Activated gamma-delta T cell treated with anti-CD3 and anti-CD28 coated beads, Interleukin-2, amount 50 U/mL, for 16 hours (primary cell): ENCODE results near the gene PRR12.

Experiments used
- DNase-seq: peaks from one replicate; pipeline ENCODE4 v3.0.0-alpha.2; 2020; ENCODE audit warnings: low read depth

The PRR12 gene

DNA sequence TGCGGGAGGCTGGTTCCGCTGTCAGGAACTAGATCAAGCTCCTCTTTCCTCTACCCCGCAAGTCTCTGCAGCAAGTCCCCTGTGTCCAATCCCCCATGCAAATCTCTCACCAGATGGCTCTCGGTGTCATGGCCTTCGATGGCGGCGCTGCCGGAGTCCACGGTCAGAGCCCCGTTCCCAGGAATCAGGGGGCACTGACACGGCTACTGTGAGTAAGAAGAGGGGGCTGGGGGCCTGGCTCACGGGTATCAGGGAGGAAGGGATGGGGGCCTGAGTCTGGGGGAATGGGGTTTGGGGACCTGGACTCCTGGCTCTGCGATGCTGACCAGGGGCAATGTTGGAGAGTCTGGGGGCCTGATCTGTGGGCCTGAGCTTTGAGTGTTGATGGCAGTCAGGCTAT is 55.0 kb downstream of the PRR12 start:
- no peak for DNase-seq

GRCh38 chr19:49646586-49646985 is 55.6 kb downstream of the PRR12 start:
- DNase-seq, result no peak

DNA sequence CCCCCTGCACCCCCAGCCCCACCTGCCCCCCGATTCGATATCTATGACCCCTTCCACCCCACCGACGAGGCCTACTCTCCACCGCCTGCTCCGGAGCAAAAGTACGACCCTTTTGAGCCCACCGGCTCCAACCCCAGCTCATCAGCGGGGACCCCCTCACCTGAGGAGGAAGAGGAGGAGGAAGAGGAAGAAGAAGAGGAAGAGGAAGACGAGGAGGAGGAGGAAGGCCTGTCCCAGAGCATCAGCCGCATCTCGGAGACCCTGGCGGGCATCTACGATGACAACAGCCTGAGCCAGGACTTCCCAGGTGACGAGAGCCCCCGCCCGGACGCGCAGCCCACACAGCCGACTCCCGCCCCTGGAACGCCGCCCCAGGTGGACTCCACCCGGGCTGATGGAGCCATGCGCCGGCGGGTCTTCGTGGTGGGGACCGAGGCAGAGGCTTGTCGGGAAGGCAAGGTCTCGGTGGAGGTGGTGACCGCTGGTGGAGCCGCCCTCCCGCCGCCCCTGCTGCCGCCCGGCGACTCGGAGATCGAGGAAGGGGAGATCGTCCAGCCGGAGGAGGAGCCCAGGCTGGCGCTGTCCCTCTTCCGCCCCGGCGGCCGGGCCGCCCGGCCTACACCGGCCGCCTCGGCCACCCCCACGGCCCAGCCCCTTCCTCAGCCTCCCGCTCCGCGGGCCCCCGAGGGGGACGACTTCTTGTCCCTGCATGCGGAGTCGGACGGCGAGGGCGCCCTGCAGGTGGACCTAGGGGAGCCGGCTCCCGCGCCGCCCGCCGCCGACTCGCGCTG is 60.2 kb downstream of the PRR12 start:
- DNase-seq, result no peak

DNA sequence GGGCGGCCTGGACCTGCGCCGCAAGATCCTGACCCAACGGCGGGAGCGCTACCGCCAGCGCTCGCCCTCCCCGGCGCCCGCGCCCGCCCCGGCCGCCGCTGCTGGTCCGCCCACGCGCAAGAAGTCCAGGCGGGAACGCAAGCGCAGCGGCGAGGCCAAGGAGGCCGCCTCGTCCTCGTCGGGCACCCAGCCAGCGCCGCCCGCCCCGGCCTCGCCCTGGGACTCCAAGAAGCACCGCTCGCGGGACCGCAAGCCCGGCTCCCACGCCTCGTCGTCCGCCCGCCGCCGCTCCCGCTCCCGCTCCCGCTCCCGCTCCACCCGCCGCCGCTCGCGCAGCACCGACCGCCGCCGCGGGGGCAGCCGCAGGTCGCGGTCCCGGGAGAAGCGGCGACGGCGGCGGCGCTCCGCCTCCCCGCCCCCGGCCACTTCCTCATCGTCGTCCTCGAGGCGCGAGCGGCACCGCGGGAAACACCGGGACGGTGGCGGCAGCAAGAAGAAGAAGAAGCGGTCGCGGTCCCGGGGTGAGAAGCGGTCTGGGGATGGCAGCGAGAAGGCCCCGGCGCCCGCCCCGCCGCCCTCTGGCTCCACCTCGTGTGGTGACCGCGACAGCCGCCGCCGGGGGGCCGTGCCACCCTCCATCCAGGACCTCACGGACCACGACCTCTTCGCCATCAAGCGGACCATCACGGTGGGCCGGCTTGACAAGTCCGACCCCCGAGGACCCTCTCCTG is 61.0 kb downstream of the PRR12 start:
- no peak for DNase-seq

DNA sequence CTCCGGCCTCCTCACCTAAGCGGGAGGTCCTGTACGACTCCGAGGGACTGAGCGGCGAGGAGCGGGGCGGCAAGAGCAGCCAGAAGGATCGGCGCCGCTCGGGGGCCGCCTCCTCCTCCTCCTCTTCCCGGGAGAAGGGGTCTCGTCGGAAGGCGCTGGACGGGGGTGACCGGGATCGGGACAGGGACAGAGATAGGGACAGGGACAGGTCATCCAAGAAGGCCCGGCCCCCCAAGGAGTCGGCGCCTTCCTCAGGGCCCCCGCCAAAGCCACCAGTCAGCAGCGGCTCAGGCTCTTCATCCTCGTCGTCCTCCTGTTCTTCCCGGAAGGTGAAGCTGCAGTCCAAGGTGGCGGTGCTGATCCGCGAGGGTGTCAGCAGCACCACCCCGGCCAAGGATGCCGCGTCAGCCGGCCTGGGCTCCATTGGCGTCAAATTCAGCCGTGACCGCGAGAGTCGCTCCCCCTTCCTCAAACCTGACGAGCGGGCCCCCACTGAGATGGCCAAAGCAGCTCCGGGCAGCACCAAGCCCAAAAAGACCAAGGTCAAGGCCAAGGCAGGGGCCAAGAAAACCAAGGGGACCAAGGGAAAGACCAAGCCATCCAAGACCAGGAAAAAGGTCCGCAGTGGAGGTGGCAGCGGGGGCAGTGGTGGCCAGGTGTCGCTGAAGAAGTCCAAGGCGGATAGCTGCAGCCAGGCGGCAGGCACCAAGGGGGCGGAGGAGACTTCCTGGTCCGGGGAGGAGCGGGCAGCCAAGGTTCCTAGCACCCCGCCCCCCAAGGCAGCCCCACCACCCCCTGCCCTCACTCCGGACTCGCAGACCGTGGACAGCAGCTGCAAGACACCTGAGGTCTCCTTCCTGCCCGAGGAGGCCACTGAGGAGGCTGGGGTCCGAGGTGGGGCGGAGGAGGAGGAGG is 61.8 kb downstream of the PRR12 start:
- no peak for DNase-seq

GRCh38 chr19:49653466-49653806 is 62.5 kb downstream of the PRR12 start:
- no peak for DNase-seq

GRCh38 chr19:49654581-49654980 is 63.6 kb downstream of the PRR12 start:
- DNase-seq, result no peak

DNA sequence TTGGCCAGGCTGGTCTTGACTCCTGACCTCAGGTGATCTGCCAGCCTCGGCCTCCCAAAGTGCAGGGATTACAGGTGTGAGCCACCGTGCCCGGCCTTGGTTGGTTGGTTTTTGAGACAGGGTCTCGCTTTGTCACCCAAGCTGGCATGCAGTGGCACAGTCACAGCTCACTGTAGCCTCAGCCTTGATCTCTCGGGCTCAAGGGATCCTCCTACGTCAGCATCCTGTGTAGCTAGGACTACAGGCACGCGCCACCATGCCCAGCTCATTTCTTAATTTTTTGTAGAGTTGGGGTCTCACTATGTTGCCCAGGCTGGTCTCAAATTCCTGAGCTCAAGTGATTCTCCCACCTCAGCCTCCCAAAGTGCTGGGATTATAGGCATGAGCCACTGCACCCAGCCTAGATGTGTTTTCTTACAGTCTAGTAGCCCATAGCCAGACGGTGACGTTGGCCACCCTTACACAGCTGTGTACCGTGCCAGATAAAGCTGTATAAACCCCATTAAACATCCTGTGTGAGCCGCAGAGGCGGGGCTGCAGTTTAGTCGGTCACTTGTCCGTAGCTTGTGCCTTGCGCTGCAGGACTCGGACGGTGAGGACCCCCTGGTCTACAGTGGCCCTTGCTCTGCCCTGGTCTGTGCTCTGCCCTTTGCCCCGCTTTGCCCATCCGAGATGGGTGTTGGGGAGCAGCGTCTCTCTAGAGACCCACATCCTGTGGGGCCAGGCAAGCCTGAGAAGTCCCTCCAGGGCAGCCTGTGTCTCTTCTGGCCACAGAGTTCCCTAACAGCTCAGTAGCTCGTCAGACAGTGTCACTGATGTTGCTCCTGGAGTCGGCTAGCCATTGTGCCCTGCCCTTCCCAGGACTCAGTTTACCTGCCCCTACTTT is 64.8 kb downstream of the PRR12 start:
- DNase-seq, result no peak

GRCh38 chr19:49656456-49657109 is 65.6 kb downstream of the PRR12 start:
- DNase-seq, result no peak

DNA sequence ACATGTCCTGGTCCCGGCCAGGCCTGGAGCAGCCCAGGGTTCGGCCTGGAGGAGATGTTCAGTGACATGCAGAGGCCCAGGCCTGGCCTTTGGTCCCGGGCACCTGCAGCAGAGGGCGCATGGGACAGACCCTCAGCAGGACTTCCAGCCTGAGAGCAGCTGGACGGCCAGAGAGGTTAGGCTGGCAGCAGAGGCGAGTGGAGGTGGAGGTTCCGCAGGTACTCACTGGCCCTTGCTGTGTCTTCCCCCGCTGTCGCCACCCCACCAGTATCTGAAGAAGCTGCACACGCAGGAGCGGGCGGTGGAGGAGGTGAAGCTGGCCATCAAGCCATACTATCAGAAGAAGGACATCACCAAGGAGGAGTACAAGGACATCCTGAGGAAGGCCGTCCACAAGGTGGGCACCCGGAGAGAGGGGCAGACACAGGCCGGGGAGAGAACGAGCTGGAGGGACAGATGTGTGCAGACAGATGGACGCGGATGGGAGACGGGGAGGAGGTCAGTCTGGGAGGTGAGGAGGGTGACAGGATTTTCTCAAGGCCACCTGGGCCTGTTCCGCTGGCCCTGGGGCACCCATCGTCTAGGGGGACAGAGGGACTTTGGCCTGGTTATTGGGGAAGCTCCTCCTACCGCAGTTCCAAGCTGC is 66.6 kb downstream of the PRR12 start:
- no peak for DNase-seq

- no peak for DNase-seq
Observed at GRCh38 chr19:49658139-49658517, 67.1 kb downstream of the PRR12 start.

DNA sequence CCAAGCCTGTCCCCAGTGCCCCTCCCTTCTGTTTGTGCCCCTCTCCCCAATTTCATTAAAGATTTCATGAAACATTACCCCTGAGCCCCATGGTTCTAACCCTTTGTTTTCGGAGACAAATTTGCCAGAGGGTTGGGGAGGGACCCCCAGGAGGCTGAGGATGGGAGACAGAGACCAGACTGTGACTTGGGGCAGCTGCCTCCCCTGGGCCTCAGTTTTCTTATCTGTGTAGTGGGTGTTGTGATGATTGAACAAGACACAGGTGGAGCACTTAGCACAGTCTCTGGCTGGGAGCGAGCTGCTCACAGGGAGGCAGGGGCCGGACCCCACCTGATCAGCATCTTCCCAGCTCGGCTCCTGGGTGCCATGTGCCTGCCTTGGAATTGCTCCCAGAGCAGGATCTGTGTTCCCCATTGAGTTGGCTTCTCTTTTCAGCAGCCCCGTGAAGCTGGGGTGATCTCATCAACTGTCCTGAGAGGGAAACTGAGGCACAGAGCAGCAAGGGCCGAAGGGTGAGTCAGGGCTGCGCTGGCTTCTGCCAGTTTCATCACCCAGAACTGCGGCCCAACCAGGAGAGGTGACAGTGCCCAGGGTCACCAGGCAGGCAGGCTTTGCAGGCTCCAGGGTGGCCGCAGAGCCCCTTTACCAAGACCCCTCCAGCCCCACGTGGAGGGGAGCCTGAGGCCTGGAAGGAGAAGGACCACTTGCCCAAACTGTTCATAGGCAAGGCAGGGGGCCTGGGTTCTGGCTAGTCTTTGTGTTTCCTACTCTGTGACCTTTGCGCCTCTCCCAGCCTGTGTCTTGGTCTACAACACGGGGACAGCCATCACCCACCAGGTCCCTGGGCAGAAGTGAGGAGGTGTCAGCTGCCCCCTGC is 67.8 kb downstream of the PRR12 start:
- no peak for DNase-seq

- no peak for DNase-seq
Observed at GRCh38 chr19:49660338-49660961, 69.5 kb downstream of the PRR12 start.

DNA sequence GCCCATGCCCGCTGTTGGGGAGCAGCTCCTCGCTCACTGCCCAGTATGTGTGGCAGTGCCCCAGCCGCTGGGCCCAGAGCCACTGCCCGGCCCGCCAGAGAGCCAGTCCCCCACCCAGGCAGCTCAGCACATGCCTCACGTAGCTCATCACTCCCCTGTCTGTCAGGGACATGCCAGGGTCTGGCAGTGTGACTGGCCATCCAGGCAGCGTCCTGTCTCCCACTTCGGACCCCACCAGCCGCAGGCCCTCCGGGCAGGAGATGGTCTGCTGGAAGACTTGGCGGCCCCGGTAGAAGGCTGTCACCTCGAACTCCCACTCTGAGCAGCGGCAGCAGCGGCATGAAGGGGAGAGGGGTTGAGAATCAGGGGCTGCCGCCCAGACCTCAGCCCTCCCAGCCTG is 71.0 kb downstream of the PRR12 start:
- DNase-seq, result no peak

DNA sequence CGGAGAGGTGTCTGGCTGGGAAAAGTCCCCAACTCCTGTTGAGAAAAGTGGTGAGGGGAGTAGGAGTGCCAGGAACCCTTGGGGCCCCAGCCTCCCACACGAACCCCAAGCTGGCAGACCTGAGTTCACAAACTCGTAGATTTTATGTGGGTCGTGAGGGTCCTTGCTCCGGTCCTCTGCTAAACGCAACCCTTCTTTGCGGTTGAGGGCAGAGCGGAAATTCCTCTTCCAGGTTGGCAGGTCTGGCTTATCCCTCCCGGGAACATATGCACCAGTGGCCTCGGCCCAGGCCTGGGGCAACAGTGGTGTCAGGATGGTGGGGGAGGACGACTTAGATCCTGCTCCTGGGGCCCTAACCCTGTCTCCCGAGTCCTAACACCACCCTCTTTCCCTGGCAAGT is 72.2 kb downstream of the PRR12 start:
- DNase-seq, result no peak

DNA sequence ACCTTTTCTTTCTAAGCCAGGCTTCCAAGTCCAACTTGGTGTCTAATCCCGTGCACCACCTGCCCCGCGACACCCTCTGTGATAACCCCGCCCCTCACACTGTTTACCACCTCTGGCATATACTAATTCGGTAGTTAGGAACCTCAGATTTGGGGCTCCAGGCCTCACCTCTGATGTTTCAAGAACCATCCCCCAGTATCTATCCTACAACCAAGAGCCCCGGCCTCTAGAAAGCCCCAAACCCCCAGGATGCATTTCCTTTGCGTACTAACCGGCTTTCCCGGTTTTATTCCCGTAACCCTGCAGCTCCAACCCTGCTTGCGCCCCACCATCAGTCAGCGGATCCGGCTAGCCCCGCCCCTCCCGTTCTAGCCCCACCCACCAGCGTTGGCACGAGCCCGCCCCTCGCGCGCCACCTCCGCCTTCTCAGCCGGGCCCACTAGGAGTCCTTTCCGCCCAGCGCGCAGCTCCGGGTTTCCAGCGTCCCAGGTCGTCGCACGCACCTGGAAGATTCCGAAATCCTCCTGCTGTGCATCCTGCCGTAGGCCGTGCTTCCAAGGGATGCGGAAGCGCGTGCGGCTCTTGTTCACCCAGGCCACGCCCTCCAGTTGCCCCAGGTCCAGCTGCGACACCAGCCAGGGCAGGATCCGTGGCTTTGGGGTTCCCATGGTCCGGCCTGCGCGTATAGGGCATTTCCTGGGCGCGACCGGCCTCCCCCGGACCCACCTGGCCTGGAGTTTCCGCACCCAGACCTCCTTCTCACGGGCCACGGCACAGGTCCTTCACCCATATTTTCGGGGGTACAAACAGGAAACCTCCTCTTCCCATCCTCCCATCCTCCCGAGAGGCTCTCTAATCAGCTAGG is 73.4 kb downstream of the PRR12 start:
- peak; percentile 89 for DNase-seq

- DNase-seq, result no peak
Observed at GRCh38 chr19:49665036-49665350, 74.0 kb downstream of the PRR12 start.

GRCh38 chr19:49665351-49666119 is 74.6 kb downstream of the PRR12 start, which contains the start of the genes BCL2L12 and IRF3:
TSS of gene BCL2L12 (plus strand) at chr19:49665933. CDS start at chr19:49666693, 760 bp downstream.
TSS of gene IRF3 (minus strand) at chr19:49665857. CDS start at chr19:49664838, 1,019 bp downstream.
- peak; percentile 99 for DNase-seq
